ENCODE data around the gene TLR9.

The TLR9 gene

DNA sequence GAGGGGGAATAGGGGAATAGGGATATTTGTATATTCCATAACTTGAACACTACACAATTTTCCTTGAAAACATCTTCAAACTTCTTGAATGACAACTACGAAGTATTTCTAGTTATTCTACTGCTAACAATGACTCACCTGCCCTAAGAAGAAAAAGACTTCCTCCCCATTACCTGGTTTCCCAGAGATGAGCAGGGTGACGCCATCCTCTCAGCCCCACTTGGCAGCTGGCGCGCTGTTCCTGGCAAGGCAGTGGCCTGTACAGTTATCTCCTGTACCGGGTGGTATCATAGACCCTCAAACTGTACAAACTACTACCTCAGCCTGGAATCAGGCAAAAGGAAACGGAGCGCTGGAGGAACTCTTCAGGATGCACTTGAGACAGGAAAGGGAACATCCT is 42.6 kb upstream of the TLR9 start:
- Histone ChIP-seq H3K27ac (no peak overlapping the region), H3K4me3 (ENCODE audit: low read depth, low read length) (no peak overlapping the region), H3K36me3 (replicated peaks) (peaks cover 69% of the 10 kb centered on the region), H3K27me3 (replicated peaks) (no peaks in the 10 kb centered on the region)
- in situ Hi-C loops (cut with HindIII; ENCODE audit: low pct_ligation_motif_present, low sequenced_read_pairs): no loop called here
- DNase-seq: no peak
- TF ChIP-seq, protein P1, sequence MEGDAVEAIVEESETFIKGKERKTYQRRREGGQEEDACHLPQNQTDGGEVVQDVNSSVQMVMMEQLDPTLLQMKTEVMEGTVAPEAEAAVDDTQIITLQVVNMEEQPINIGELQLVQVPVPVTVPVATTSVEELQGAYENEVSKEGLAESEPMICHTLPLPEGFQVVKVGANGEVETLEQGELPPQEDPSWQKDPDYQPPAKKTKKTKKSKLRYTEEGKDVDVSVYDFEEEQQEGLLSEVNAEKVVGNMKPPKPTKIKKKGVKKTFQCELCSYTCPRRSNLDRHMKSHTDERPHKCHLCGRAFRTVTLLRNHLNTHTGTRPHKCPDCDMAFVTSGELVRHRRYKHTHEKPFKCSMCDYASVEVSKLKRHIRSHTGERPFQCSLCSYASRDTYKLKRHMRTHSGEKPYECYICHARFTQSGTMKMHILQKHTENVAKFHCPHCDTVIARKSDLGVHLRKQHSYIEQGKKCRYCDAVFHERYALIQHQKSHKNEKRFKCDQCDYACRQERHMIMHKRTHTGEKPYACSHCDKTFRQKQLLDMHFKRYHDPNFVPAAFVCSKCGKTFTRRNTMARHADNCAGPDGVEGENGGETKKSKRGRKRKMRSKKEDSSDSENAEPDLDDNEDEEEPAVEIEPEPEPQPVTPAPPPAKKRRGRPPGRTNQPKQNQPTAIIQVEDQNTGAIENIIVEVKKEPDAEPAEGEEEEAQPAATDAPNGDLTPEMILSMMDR (IDR thresholded peaks at IDR 0.05; ENCODE audit: low read depth, low read length, missing control alignments): no peak

DNA sequence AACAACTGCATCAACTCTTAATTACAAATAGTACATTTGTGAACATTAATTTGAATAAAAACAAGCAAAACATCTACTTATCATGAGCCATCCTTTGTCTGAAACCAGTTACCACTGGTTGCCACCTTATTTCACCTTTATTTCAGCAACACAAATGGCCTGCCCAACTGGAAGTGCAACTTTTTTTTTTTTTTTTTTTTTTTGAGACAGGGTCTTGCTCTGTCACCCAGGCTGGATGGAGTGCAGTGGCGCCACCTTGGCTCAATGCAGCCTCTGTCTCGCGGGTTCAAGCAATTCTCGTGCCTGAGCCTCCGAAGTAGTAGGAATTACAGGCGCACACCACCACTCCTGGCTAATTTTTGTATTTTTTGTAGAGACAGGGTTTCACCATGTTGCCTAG is 39.9 kb upstream of the TLR9 start:
- TF ChIP-seq, protein P1 (IDR thresholded peaks at IDR 0.05; ENCODE audit: low read depth, low read length, missing control alignments): no peak
- H3K4me3 ChIP-seq (ENCODE audit: low read depth, low read length): no peak overlapping the region
- in situ Hi-C loops (cut with HindIII; ENCODE audit: low pct_ligation_motif_present, low sequenced_read_pairs): no loop called here
- H3K36me3 ChIP-seq (replicated peaks): peaks cover 85% of the 10 kb centered on the region
- no peak overlapping the region for H3K27ac ChIP-seq
- no peaks in the 10 kb centered on the region for H3K27me3 ChIP-seq (replicated peaks)
- no peak for DNase-seq

DNA sequence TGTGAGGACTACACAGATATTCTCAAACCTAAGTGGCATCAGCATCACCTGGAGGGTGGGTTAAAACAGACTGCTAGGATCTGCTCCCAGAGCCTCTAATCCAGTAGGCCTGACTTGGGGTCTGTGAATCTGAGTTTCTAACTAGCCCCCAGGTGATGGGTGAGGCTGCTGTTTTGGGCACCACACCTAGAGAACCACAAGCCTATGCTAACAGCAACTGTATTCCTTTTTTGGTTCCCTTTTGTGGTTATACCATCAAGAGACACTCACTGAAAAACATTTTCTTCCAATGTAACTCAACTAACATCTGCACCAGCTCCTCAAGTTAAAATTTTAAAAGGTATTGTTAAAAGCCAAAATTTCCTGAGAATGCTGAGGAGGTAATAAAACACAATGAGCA is 37.0 kb upstream of the TLR9 start:
- DNase-seq: no peak
- Histone ChIP-seq H3K36me3 (replicated peaks) (peaks cover 90% of the 10 kb centered on the region), H3K4me3 (ENCODE audit: low read depth, low read length) (no peak overlapping the region), H3K27ac (no peak overlapping the region), H3K27me3 (replicated peaks) (no peaks in the 10 kb centered on the region)
- in situ Hi-C loops (cut with HindIII; ENCODE audit: low pct_ligation_motif_present, low sequenced_read_pairs): no loop called here
- TF ChIP-seq, protein P1 (IDR thresholded peaks at IDR 0.05; ENCODE audit: low read depth, low read length, missing control alignments): no peak

DNA sequence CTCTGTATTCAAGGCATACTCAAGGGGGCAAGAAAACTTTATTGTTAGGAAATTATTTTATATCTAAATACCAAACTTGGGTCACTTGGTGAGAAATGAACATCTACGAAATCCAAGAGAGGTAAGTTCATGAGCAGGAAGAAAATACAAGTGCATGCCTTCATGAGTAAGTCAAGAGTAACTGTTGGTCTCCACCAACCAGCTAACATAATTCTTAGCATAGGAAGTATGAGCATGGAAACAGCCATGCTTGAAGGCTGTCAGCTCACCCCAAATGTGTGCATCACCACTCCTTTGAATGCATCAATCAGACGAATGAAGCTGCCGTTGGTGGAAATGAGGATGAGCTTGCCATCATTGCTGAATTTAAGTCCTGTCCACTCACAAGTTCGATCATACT is 34.0 kb upstream of the TLR9 start:
- in situ Hi-C loops (cut with HindIII; ENCODE audit: low pct_ligation_motif_present, low sequenced_read_pairs): no loop called here
- H3K36me3 ChIP-seq (replicated peaks): peaks cover 96% of the 10 kb centered on the region
- H3K27me3 ChIP-seq (replicated peaks): no peaks in the 10 kb centered on the region
- H3K4me3 ChIP-seq (ENCODE audit: low read depth, low read length): no peak overlapping the region
- H3K27ac ChIP-seq: no peak overlapping the region
- TF ChIP-seq, protein P1 (IDR thresholded peaks at IDR 0.05; ENCODE audit: low read depth, low read length, missing control alignments): no peak
- DNase-seq: no peak

DNA sequence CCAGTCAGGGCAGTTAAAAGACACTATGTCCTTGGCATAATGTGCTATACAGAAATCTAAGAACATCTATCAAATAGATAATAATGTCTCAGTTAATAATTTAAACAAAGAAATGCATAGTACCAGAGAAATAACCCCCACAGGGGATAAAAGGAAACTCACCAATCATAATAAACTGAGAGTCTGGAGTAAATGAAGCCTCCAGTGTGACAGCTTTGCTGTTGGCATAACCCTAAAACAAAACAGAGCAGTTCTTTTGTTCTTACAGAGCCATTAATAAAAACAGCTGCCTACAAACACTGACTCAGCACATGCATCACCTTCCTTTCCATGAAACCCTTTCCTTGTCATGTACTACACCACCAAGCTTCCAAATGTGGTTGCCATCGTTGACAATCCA is 33.6 kb upstream of the TLR9 start:
- in situ Hi-C loops (cut with HindIII; ENCODE audit: low pct_ligation_motif_present, low sequenced_read_pairs): no loop called here
- Histone ChIP-seq H3K27me3 (replicated peaks) (no peaks in the 10 kb centered on the region), H3K36me3 (replicated peaks) (peaks cover 93% of the 10 kb centered on the region)

DNA sequence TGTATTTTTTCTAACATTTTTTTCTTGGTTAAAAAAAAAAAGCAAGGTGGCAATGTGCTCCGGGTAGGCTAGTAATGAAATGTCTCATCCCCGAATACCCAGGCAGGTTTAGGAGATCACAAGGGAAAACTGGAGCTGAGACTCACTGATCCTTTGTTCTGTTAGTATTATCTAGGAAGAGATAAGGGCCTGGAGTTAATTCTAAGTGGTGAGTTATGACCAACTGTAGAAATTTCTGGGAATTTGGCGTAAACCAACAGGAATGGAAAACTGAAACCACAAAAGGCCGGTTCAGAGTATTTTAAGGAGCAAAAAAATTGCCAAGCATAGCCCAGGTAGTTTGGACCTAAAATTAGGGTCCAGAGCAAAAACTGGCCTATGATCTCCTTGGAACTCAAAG is 32.5 kb upstream of the TLR9 start:
- TF ChIP-seq, protein P1 (IDR thresholded peaks at IDR 0.05; ENCODE audit: low read depth, low read length, missing control alignments): no peak
- H3K27ac ChIP-seq: no peak overlapping the region
- H3K27me3 ChIP-seq (replicated peaks): no peaks in the 10 kb centered on the region
- H3K36me3 ChIP-seq (replicated peaks): peaks cover 92% of the 10 kb centered on the region
- DNase-seq: no peak
- in situ Hi-C loops (cut with HindIII; ENCODE audit: low pct_ligation_motif_present, low sequenced_read_pairs): no loop called here
- no peak overlapping the region for H3K4me3 ChIP-seq (ENCODE audit: low read depth, low read length)

More for the DNA sequence above, 33.6 kb upstream of the TLR9 start:
- Histone ChIP-seq H3K4me3 (ENCODE audit: low read depth, low read length) (no peak overlapping the region), H3K27ac (no peak overlapping the region)
- TF ChIP-seq, protein P1 (IDR thresholded peaks at IDR 0.05; ENCODE audit: low read depth, low read length, missing control alignments): no peak
- DNase-seq: no peak

Data from brain microvascular endothelial cell (primary cell).